Rectal smooth muscle tissue (tissue), 1 donor: ENCODE data around the gene SETD1A.
A peak's percentile ranks its signal among the peaks of the same experiment; 100 is the strongest.
"Not testable (repeated sequence)": the region's sequence is repeated elsewhere in the genome, so short reads cannot be mapped to it uniquely, and the experiment has no call there.

ENCODE experiments used
- H3K27ac ChIP-seq: one replicate; pipeline ENCODE4 v1.7.0; 2013; ENCODE audit warnings: low read depth, low read length, inconsistent platforms
- H3K27me3 ChIP-seq: one replicate; pipeline ENCODE4 v1.7.0; 2013; ENCODE audit warnings: low read length; ENCODE audit not compliant: control insufficient read depth, insufficient read depth
- H3K36me3 ChIP-seq: one replicate; pipeline ENCODE4 v1.7.0; 2013; ENCODE audit warnings: low read length; ENCODE audit not compliant: control insufficient read depth, insufficient read depth
- H3K4me1 ChIP-seq: one replicate; pipeline ENCODE4 v1.7.0; 2013; ENCODE audit warnings: low read length; ENCODE audit not compliant: control insufficient read depth, insufficient read depth
- H3K4me3 ChIP-seq: one replicate; pipeline ENCODE4 v1.7.0; 2013; ENCODE audit warnings: low read length
- H3K9ac ChIP-seq: one replicate; pipeline ENCODE4 v1.7.0; 2013; ENCODE audit warnings: low read length

Gene SETD1A

GRCh38 chr16:30937692-30938091 is 19.9 kb upstream of the SETD1A start:
- no peaks in the 10 kb centered on the region for H3K36me3 ChIP-seq
- H3K27ac ChIP-seq = no peak overlapping the region
- no peak overlapping the region for H3K9ac ChIP-seq
- peaks cover 3% of the 10 kb centered on the region for H3K4me1 ChIP-seq
- no peaks in the 10 kb centered on the region for H3K27me3 ChIP-seq
- H3K4me3 ChIP-seq = no peak overlapping the region

GRCh38 chr16:30939571-30939970 is 18.0 kb upstream of the SETD1A start:
- not testable (repeated sequence) for H3K27me3 ChIP-seq, H3K4me3 ChIP-seq, H3K9ac ChIP-seq, H3K4me1 ChIP-seq, H3K27ac ChIP-seq, H3K36me3 ChIP-seq

GRCh38 chr16:30941600-30942425 is 15.7 kb upstream of the SETD1A start:
- H3K27ac ChIP-seq = no peak overlapping the region

GRCh38 chr16:30942426-30942806 is 15.1 kb upstream of the SETD1A start:
- Histone ChIP-seq H3K27me3 (no peaks in the 10 kb centered on the region), H3K27ac (no peak overlapping the region), H3K4me3 (peak overlapping the region; percentile 40), H3K4me1 (peaks cover 3% of the 10 kb centered on the region), H3K9ac (no peak overlapping the region), H3K36me3 (peaks cover 6% of the 10 kb centered on the region)

More at GRCh38 chr16:30941600-30942425, 15.7 kb upstream of the SETD1A start:
- Histone ChIP-seq H3K36me3 (peaks cover 5% of the 10 kb centered on the region), H3K4me1 (peaks cover 3% of the 10 kb centered on the region), H3K9ac (no peak overlapping the region), H3K27me3 (no peaks in the 10 kb centered on the region), H3K4me3 (peak overlapping the region; percentile 40)

GRCh38 chr16:30944352-30944751 is 13.2 kb upstream of the SETD1A start:
- H3K4me1 ChIP-seq = peaks cover 3% of the 10 kb centered on the region
- H3K36me3 ChIP-seq = peaks cover 6% of the 10 kb centered on the region
- H3K27me3 ChIP-seq = no peaks in the 10 kb centered on the region
- H3K4me3 ChIP-seq = no peak overlapping the region
- no peak overlapping the region for H3K27ac ChIP-seq
- no peak overlapping the region for H3K9ac ChIP-seq

- Histone ChIP-seq H3K4me3 (no peak overlapping the region), H3K4me1 (peaks cover 18% of the 10 kb centered on the region), H3K27ac (peak overlapping the region; percentile 84), H3K27me3 (no peaks in the 10 kb centered on the region), H3K36me3 (peaks cover 6% of the 10 kb centered on the region), H3K9ac (no peak overlapping the region)
Observed at GRCh38 chr16:30946671-30947540, 10.6 kb upstream of the SETD1A start.

- Histone ChIP-seq H3K27ac (peak overlapping the region; percentile 84), H3K4me3 (no peak overlapping the region)
Observed at GRCh38 chr16:30947541-30947858, 10.1 kb upstream of the SETD1A start.

GRCh38 chr16:30947859-30948666 is 9.5 kb upstream of the SETD1A start:
- H3K9ac ChIP-seq = no peak overlapping the region
- H3K27me3 ChIP-seq = no peaks in the 10 kb centered on the region
- H3K27ac ChIP-seq = peak overlapping the region; percentile 84

More at GRCh38 chr16:30947541-30947858, 10.1 kb upstream of the SETD1A start:
- Histone ChIP-seq H3K9ac (no peak overlapping the region), H3K36me3 (peaks cover 6% of the 10 kb centered on the region), H3K27me3 (no peaks in the 10 kb centered on the region), H3K4me1 (peaks cover 15% of the 10 kb centered on the region)

GRCh38 chr16:30948667-30949649 is 8.6 kb upstream of the SETD1A start, which contains the start of gene ORAI3:
TSS of gene ORAI3 (plus strand) at chr16:30949068. CDS start at chr16:30949290, 222 bp downstream.
- H3K4me1 ChIP-seq = peaks cover 15% of the 10 kb centered on the region
- H3K9ac ChIP-seq = peak within 1 kb of the TSS; percentile 41
- H3K27ac ChIP-seq = peak within 1 kb of the TSS; percentile 84
- no peaks in the 10 kb centered on the region for H3K27me3 ChIP-seq
- peaks cover 6% of the 10 kb centered on the region for H3K36me3 ChIP-seq
- H3K4me3 ChIP-seq = peak within 1 kb of the TSS; percentile 84

More at GRCh38 chr16:30947859-30948666, 9.5 kb upstream of the SETD1A start:
- H3K36me3 ChIP-seq = peaks cover 6% of the 10 kb centered on the region
- peak overlapping the region; percentile 84 for H3K4me3 ChIP-seq
- peaks cover 15% of the 10 kb centered on the region for H3K4me1 ChIP-seq

- peaks cover 2% of the 10 kb centered on the region for H3K36me3 ChIP-seq
Observed at GRCh38 chr16:30949650-30950515, 7.7 kb upstream of the SETD1A start.

More at GRCh38 chr16:30949650-30950515, 7.7 kb upstream of the SETD1A start:
- H3K4me1 ChIP-seq = peaks cover 15% of the 10 kb centered on the region
- peak overlapping the region; percentile 84 for H3K27ac ChIP-seq
- H3K9ac ChIP-seq = peak overlapping the region; percentile 41
- H3K4me3 ChIP-seq = peak overlapping the region; percentile 84
- H3K27me3 ChIP-seq = no peaks in the 10 kb centered on the region
